Colonic mucosa (tissue), 4 donors: ENCODE results near the gene TMEM144. TPM values are rescaled to one million over a fixed set of nuclear protein-coding genes. Genes with fewer than 3 reads are reported as not detected.
A peak's percentile ranks its signal among the peaks of the same experiment; 100 is the strongest.

ENCODE experiments used
- DNase-seq: peaks from one replicate; pipeline ENCODE4 v3.0.0-alpha.2; 2020
- H3K27ac ChIP-seq: fragments of 200-600 bp; one replicate; pipeline ENCODE4 v1.8.0; 2021
- H3K27me3 ChIP-seq: fragments of 200-600 bp; one replicate; pipeline ENCODE4 v1.8.0; 2021
- H3K36me3 ChIP-seq: fragments of 200-600 bp; one replicate; pipeline ENCODE4 v1.8.0; 2021
- H3K4me1 ChIP-seq: fragments of 200-600 bp; one replicate; pipeline ENCODE4 v1.8.0; 2021; ENCODE audit warnings: mild to moderate bottlenecking
- H3K4me3 ChIP-seq: fragments of 200-600 bp; one replicate; pipeline ENCODE4 v1.8.0; 2021
- H3K9ac ChIP-seq, 2 donors: one replicate each; pipeline ENCODE4 v1.7.0; 2013; ENCODE audit warnings: control low read depth in 2 of 2, low read depth in 2 of 2, low read length in 2 of 2
- H3K9me3 ChIP-seq: fragments of 200-600 bp; one replicate; pipeline ENCODE4 v1.8.0; 2021
- CTCF ChIP-seq: fragments of 200-600 bp; IDR thresholded peaks from one replicate; pipeline ENCODE4 v1.8.0; 2022; ENCODE audit warnings: antibody characterized with exemption, mild to moderate bottlenecking
- intact Hi-C: fragments of 100-400 bp; cut with DNase I; formaldehyde crosslinking; loops from one replicate; pipeline ENCODE4 v1.14.1; 2022
- total RNA-seq, 2 donors: library from RNA; stranded (reverse); fragmentation: NEBNext Ultra II Directional in 1 of 2; extraction: Animal tissue kit (Norgen Biotek cat#: 25700) in 1 of 2; gene quantifications; one replicate each; pipeline ENCODE4 v1.2.1, GENCODE V29; 2021
- donor health status: healthy.
- donor health status: DM: no; HTN: no; CAD: no.
- donor health status: DM: no; HTN: no; CAD: no.

The TMEM144 gene
- total RNA-seq, 2 donors from 2014 or later: 18.3 to 28.6 TPM

GRCh38 chr4:158172261-158173258, 37.7 kb upstream of the TMEM144 start, which contains the start of gene GASK1B:
Gene GASK1B (minus strand): TSS chr4:158173025. CDS start chr4:158171375, 1,650 bp downstream.
- H3K9ac ChIP-seq: peak within 1 kb of the TSS in 1 of 2 donors; percentile 46
- intact Hi-C loops: loop anchor here (5.0 kb wide), 1 partner anchor 180 kb away; no protein-coding TSS in a partner anchor
- peak; percentile 75 for DNase-seq
- H3K36me3 ChIP-seq: no peaks in the 10 kb centered on the region
- H3K4me3 ChIP-seq: peak within 1 kb of the TSS; percentile 23
- H3K9me3 ChIP-seq: no peaks in the 10 kb centered on the region
- peak within 1 kb of the TSS; percentile 9 for H3K27ac ChIP-seq
- peak; percentile 54 for TF ChIP-seq CTCF
- H3K27me3 ChIP-seq: no peaks in the 10 kb centered on the region
- peaks cover 4% of the 10 kb centered on the region for H3K4me1 ChIP-seq

- Histone ChIP-seq H3K27me3 (no peaks in the 10 kb centered on the region), H3K4me1 (peaks cover 4% of the 10 kb centered on the region), H3K36me3 (no peaks in the 10 kb centered on the region), H3K4me3 (no peak overlapping the region), H3K9me3 (no peaks in the 10 kb centered on the region), H3K9ac (no peak overlapping the region), H3K27ac (no peak overlapping the region)
- intact Hi-C loops: no loop called here
- TF ChIP-seq CTCF: no peak
- DNase-seq: peak; percentile 31
Measured at GRCh38 chr4:158176108-158176507, 34.2 kb upstream of the TMEM144 start.

GRCh38 chr4:158176776-158177175, 33.5 kb upstream of the TMEM144 start:
- intact Hi-C loops: no loop called here
- H3K27ac ChIP-seq: no peak overlapping the region

GRCh38 chr4:158179465-158179864, 30.8 kb upstream of the TMEM144 start:
- Histone ChIP-seq H3K9ac (no peak overlapping the region), H3K4me1 (no peaks in the 10 kb centered on the region), H3K36me3 (no peaks in the 10 kb centered on the region), H3K27me3 (no peaks in the 10 kb centered on the region), H3K9me3 (no peaks in the 10 kb centered on the region), H3K27ac (no peak overlapping the region), H3K4me3 (no peak overlapping the region)
- TF ChIP-seq CTCF: no peak
- DNase-seq: no peak
- intact Hi-C loops: no loop called here

More at GRCh38 chr4:158176776-158177175, 33.5 kb upstream of the TMEM144 start:
- no peaks in the 10 kb centered on the region for H3K9me3 ChIP-seq
- no peak overlapping the region for H3K9ac ChIP-seq
- no peaks in the 10 kb centered on the region for H3K27me3 ChIP-seq
- H3K36me3 ChIP-seq: no peaks in the 10 kb centered on the region
- no peak for TF ChIP-seq CTCF
- H3K4me3 ChIP-seq: no peak overlapping the region
- H3K4me1 ChIP-seq: peaks cover 1% of the 10 kb centered on the region
- DNase-seq: no peak

- no peaks in the 10 kb centered on the region for H3K9me3 ChIP-seq
- intact Hi-C loops: no loop called here
- no peaks in the 10 kb centered on the region for H3K36me3 ChIP-seq
- H3K9ac ChIP-seq: no peak overlapping the region
- no peak for TF ChIP-seq CTCF
- DNase-seq: no peak
- H3K27me3 ChIP-seq: no peaks in the 10 kb centered on the region
- H3K27ac ChIP-seq: no peak overlapping the region
- no peaks in the 10 kb centered on the region for H3K4me1 ChIP-seq
- H3K4me3 ChIP-seq: no peak overlapping the region
Measured at GRCh38 chr4:158181906-158182305, 28.4 kb upstream of the TMEM144 start.
